Lung (tissue), 12 donors: Measurements from ENCODE around the gene ZBTB11. TPM values are rescaled to one million over a fixed set of nuclear protein-coding genes. Genes with fewer than 3 reads are reported as not detected.
"Not testable (repeated sequence)": the region's sequence is repeated elsewhere in the genome, so short reads cannot be mapped to it uniquely, and the experiment has no call there.

ENCODE experiments used
- ATAC-seq: fragments of 200-7000 bp; cut with Tn5 transposase; one replicate; pipeline ENCODE4 v1.9.1; 2020; ENCODE audit warnings: moderate number of reproducible peaks; ENCODE audit not compliant: insufficient read depth, low FRiP score
- DNase-seq, 3 donors: peaks; one replicate each; pipeline ENCODE4 v3.0.0-alpha.2; 2013 to 2017
- H3K27ac ChIP-seq, 2 donors: one replicate each; pipeline ENCODE4 v1.5.1; 2013; ENCODE audit warnings: mild to moderate bottlenecking in 2 of 2, moderate library complexity in 2 of 2, control low read depth in 1 of 2, inconsistent platforms in 1 of 2, low read depth in 1 of 2, low read length in 1 of 2
- H3K27me3 ChIP-seq, 3 donors: one replicate each; pipeline ENCODE4 v1.5.1; 2013; ENCODE audit warnings: low read length in 2 of 3; ENCODE audit not compliant: control insufficient read depth in 3 of 3, insufficient read depth in 3 of 3
- H3K36me3 ChIP-seq, 4 donors: one replicate each; pipeline ENCODE4 v1.5.1; 2013; ENCODE audit warnings: low read length in 4 of 4, mild to moderate bottlenecking in 1 of 4, moderate library complexity in 1 of 4; ENCODE audit not compliant: control insufficient read depth in 4 of 4, insufficient read depth in 4 of 4
- H3K4me1 ChIP-seq, 5 donors: one replicate each; pipeline ENCODE4 v1.5.1; 2013; ENCODE audit warnings: low read length in 5 of 5, mild to moderate bottlenecking in 2 of 5, moderate library complexity in 1 of 5; ENCODE audit not compliant: control insufficient read depth in 5 of 5, insufficient read depth in 5 of 5
- H3K4me3 ChIP-seq: one replicate; pipeline ENCODE4 v1.5.1; 2013; ENCODE audit warnings: mild to moderate bottlenecking, control low read depth, moderate library complexity
- H3K9ac ChIP-seq, 2 donors: one replicate each; pipeline ENCODE4 v1.5.1; 2013; ENCODE audit warnings: low read length in 2 of 2, control low read depth in 1 of 2; ENCODE audit not compliant: insufficient read depth in 1 of 2
- H3K9me3 ChIP-seq, 4 donors: one replicate each; pipeline ENCODE4 v1.5.1; 2013; ENCODE audit warnings: low read length in 3 of 4, mild to moderate bottlenecking in 1 of 4, moderate library complexity in 1 of 4; ENCODE audit not compliant: control insufficient read depth in 4 of 4, insufficient read depth in 3 of 4
- CTCF ChIP-seq: IDR thresholded peaks from 2 replicates; pipeline ENCODE4 v1.5.1; 2012; ENCODE audit warnings: mild to moderate bottlenecking; ENCODE audit errors: control extremely low read depth, extremely low read depth
- WGBS, 2 donors: extraction: QIAGEN DNeasy Blood & Tissue Kit; methylation state at CpG; one replicate each; pipeline ENCODE4 v1.1.7; 2013; 5-methylcytosine and 5-hydroxymethylcytosine counted together
- polyA plus RNA-seq, 2 donors: library from polyadenylated mRNA; stranded (reverse); fragments of 200-250 nt; gene quantifications; one replicate each; pipeline ENCODE4 v1.2.1, GENCODE V29; 2013
- total RNA-seq, 2 donors: library from RNA; depleted of rRNA in 1 of 2; stranded (reverse); fragments of >200 nt in 1 of 2; gene quantifications; one replicate each; pipeline ENCODE4 v1.2.1, GENCODE V29; 2014 to 2021
- donor health status: control.
- donor health status: control.
- donor health status: Bipolar disorder and iron deficiency.
- donor health status: healthy.
- donor health status: DM: yes; HTN: yes; CAD: no.

Gene ZBTB11
- total and polyA plus RNA-seq, 4 donors = 7.5 to 42.5 (median 11.8) TPM

GRCh38 chr3:101685870-101686307, 9.0 kb upstream of the ZBTB11 start:
- no peaks in the 10 kb centered on the region for H3K27me3 ChIP-seq
- 1 to 5% methylated on average over 11 of the region's 11 CpGs for WGBS, 2 donors
- ATAC-seq (no peak), DNase-seq (no peak)
- H3K9ac ChIP-seq = peak overlapping the region; percentile 99 to 100
- H3K4me1 ChIP-seq = peaks cover 7 to 29% (median 10%) of the 10 kb centered on the region in 5 donors
- H3K27ac ChIP-seq = peak overlapping the region; percentile 90 to 94
- H3K36me3 ChIP-seq = peaks cover 10 to 36% (median 27%) of the 10 kb centered on the region in 4 donors
- peak overlapping the region; percentile 77 for H3K4me3 ChIP-seq
- no peak for TF ChIP-seq CTCF
- H3K9me3 ChIP-seq = no peaks in the 10 kb centered on the region

- peak overlapping the region in 1 of 2 donors; percentile 90 for H3K27ac ChIP-seq
- H3K4me1 ChIP-seq = peaks cover 7 to 29% (median 10%) of the 10 kb centered on the region in 5 donors
- no peak for ATAC-seq
- peaks cover 14 to 43% (median 32%) of the 10 kb centered on the region in 4 donors for H3K36me3 ChIP-seq
- H3K4me3 ChIP-seq = peak overlapping the region; percentile 77
- H3K27me3 ChIP-seq = no peaks in the 10 kb centered on the region
- H3K9ac ChIP-seq = peak overlapping the region; percentile 99 to 100
- DNase-seq = no peak
- no peak for TF ChIP-seq CTCF
- H3K9me3 ChIP-seq = no peaks in the 10 kb centered on the region
These were observed 8.1 kb upstream of the ZBTB11 start for GRCh38 chr3:101685050-101685400.

GRCh38 chr3:101680466-101680865, 3.5 kb upstream of the ZBTB11 start:
- no peaks in the 10 kb centered on the region for H3K27me3 ChIP-seq
- H3K27ac ChIP-seq = no peak overlapping the region
- no peaks in the 10 kb centered on the region for H3K9me3 ChIP-seq
- H3K9ac ChIP-seq = no peak overlapping the region
- 95 to 98% methylated on average over 4 of the region's 4 CpGs for WGBS, 2 donors
- H3K36me3 ChIP-seq = peaks cover 14 to 48% (median 35%) of the 10 kb centered on the region in 4 donors
- ATAC-seq (no peak), DNase-seq (no peak)
- H3K4me3 ChIP-seq = no peak overlapping the region
- peaks cover 8 to 34% (median 11%) of the 10 kb centered on the region in 5 donors for H3K4me1 ChIP-seq
- TF ChIP-seq CTCF = no peak

- H3K4me3 ChIP-seq, ATAC-seq, H3K27me3 ChIP-seq, H3K9me3 ChIP-seq, H3K9ac ChIP-seq, H3K27ac ChIP-seq, DNase-seq: not testable (repeated sequence)
- Histone ChIP-seq H3K4me1 (peaks cover 0 to 24% (median 8%) of the 10 kb centered on the region in 5 donors), H3K36me3 (peaks cover 14 to 36% (median 26%) of the 10 kb centered on the region in 4 donors)
- 75 to 76% methylated on average over 2 of the region's 2 CpGs for WGBS, 2 donors
These were observed 1.9 kb upstream of the ZBTB11 start for GRCh38 chr3:101678837-101679236.
